ENCODE results near the gene SCN11A.

The SCN11A gene

DNA sequence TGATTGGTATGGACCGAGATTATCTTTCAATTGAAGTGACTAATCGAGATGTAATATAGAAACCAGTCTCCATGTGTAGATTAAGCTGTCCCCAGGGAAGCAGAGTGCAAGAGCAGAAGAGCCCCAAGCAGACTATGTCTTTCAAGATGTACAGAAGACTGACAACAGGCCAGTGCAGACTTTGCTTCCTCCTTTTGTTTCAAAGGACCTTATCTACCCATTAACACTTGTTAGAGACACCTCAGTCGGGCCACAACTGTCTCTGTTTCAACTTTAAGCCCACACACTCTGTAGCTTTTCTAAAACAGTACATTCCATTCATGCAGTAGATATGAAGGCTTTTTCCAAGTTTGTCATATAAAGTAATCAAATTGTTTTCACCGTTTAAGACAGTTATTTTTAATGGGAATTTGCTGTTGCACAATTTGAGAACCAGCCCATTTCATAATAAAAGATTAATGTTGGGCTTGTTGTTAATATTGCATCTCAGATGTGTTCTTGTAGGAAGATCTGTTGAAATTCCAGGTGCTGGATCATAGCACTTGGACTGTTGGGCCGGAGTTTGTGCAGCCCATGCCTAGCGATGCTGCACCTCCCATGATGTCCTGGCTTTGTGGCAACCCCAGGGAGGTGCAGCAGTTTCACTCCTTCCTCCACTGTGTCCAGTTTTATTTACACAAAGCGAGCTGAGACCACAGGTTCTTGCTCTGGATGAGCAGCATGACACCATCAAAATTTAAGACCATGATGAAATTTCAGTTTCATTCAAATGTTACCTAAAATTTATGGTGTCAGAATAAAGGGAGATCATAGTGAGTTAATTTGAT lies 43.3 kb upstream of the SCN11A start:
- TF ChIP-seq, protein P1, sequence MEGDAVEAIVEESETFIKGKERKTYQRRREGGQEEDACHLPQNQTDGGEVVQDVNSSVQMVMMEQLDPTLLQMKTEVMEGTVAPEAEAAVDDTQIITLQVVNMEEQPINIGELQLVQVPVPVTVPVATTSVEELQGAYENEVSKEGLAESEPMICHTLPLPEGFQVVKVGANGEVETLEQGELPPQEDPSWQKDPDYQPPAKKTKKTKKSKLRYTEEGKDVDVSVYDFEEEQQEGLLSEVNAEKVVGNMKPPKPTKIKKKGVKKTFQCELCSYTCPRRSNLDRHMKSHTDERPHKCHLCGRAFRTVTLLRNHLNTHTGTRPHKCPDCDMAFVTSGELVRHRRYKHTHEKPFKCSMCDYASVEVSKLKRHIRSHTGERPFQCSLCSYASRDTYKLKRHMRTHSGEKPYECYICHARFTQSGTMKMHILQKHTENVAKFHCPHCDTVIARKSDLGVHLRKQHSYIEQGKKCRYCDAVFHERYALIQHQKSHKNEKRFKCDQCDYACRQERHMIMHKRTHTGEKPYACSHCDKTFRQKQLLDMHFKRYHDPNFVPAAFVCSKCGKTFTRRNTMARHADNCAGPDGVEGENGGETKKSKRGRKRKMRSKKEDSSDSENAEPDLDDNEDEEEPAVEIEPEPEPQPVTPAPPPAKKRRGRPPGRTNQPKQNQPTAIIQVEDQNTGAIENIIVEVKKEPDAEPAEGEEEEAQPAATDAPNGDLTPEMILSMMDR (IDR thresholded peaks at IDR 0.05; ENCODE audit: low read length) = no peak
- TF ChIP-seq EZH2 (IDR thresholded peaks at IDR 0.05; ENCODE audit: borderline replicate concordance, low read length) = no peak
- Histone ChIP-seq H3K79me2 (ENCODE audit: insufficient read depth, low read length) (no peaks in the 10 kb centered on the region), H3K27ac (ENCODE audit: low read depth, low read length, poor library complexity, severe bottlenecking) (no peak overlapping the region), H3F3A (ENCODE audit: insufficient read depth, low read length) (no peaks in the 10 kb centered on the region), H3K4me2 (ENCODE audit: low read length) (no peak overlapping the region), H3K36me3 (ENCODE audit: insufficient read depth, low read length) (peaks cover 84% of the 10 kb centered on the region), H3K27me3 (ENCODE audit: insufficient read depth, low read length) (no peaks in the 10 kb centered on the region), H4K20me1 (ENCODE audit: insufficient read depth, low read length) (no peaks in the 10 kb centered on the region), H3K9me2 (ENCODE audit: low read depth, low read length) (no peaks in the 10 kb centered on the region), H3K9ac (ENCODE audit: low read length) (no peak overlapping the region), H2AFZ (ENCODE audit: low read length) (no peak overlapping the region), H3K9me3 (ENCODE audit: low read length) (no peaks in the 10 kb centered on the region), H3K4me3 (ENCODE audit: low read depth, low read length, poor library complexity, severe bottlenecking) (no peak overlapping the region), H3K4me1 (ENCODE audit: insufficient read depth, low read length, severe bottlenecking) (no peaks in the 10 kb centered on the region)

DNA sequence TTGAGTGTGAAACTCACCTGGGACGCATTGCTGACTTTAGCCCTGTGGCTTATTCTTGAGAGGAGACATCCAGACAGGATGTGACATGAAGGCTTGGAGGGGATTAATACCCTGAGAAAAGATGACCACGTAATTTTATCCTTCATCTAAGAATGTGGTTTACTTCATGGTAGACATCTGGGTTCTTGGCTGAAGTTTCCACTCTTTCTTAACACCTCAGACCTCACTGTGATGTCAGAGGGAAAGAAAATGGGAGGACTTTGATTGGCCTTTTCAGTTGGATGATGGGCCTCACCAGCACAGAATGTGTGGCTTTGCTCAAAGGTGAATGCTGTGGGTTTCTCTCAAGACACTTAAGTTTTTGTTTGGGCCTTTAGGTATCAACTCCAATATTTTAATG lies 39.2 kb upstream of the SCN11A start:
- TF ChIP-seq, protein P1 (IDR thresholded peaks at IDR 0.05; ENCODE audit: low read length) = no peak
- no peak for TF ChIP-seq EZH2 (IDR thresholded peaks at IDR 0.05; ENCODE audit: borderline replicate concordance, low read length)
- Histone ChIP-seq H3K4me2 (ENCODE audit: low read length) (no peak overlapping the region), H3K36me3 (ENCODE audit: insufficient read depth, low read length) (peaks cover 77% of the 10 kb centered on the region)

DNA sequence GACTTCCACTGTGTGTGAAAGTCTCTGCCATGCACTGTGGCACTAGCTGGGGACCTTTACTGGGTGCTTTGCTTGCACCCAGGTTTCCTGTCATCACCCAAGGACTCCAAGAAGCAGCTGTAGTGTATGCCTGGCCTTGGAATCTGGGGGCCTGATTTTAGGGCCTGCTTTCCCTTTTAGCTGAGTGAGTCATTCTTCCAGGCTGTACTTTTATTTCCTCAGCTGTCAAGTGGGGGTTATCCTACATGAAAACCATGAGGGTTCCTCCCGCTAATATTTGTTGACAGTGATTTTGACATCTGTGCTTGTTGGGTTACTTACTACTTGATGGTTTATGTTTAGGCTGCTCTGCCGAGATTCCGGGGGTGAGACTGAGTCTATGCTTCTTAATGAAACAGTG lies 37.1 kb upstream of the SCN11A start:
- Histone ChIP-seq H4K20me1 (ENCODE audit: insufficient read depth, low read length) (no peaks in the 10 kb centered on the region), H3K36me3 (ENCODE audit: insufficient read depth, low read length) (peaks cover 67% of the 10 kb centered on the region)
- TF ChIP-seq, protein P1 (IDR thresholded peaks at IDR 0.05; ENCODE audit: low read length) = no peak
- TF ChIP-seq EZH2 (IDR thresholded peaks at IDR 0.05; ENCODE audit: borderline replicate concordance, low read length) = no peak

More for the DNA sequence above, 39.2 kb upstream of the SCN11A start:
- no peak overlapping the region for H3K4me3 ChIP-seq (ENCODE audit: low read depth, low read length, poor library complexity, severe bottlenecking)
- H3K27ac ChIP-seq (ENCODE audit: low read depth, low read length, poor library complexity, severe bottlenecking) = no peak overlapping the region
- no peak overlapping the region for H3K9ac ChIP-seq (ENCODE audit: low read length)
- no peak overlapping the region for H2AFZ ChIP-seq (ENCODE audit: low read length)
- no peaks in the 10 kb centered on the region for H3F3A ChIP-seq (ENCODE audit: insufficient read depth, low read length)
- peaks cover 10% of the 10 kb centered on the region for H3K4me1 ChIP-seq (ENCODE audit: insufficient read depth, low read length, severe bottlenecking)
- H3K9me2 ChIP-seq (ENCODE audit: low read depth, low read length) = no peaks in the 10 kb centered on the region
- H3K79me2 ChIP-seq (ENCODE audit: insufficient read depth, low read length) = no peaks in the 10 kb centered on the region
- H3K9me3 ChIP-seq (ENCODE audit: low read length) = no peaks in the 10 kb centered on the region
- H4K20me1 ChIP-seq (ENCODE audit: insufficient read depth, low read length) = no peaks in the 10 kb centered on the region
- no peaks in the 10 kb centered on the region for H3K27me3 ChIP-seq (ENCODE audit: insufficient read depth, low read length)

More for the DNA sequence above, 37.1 kb upstream of the SCN11A start:
- no peaks in the 10 kb centered on the region for H3K79me2 ChIP-seq (ENCODE audit: insufficient read depth, low read length)
- H3K27me3 ChIP-seq (ENCODE audit: insufficient read depth, low read length) = no peaks in the 10 kb centered on the region
- H2AFZ ChIP-seq (ENCODE audit: low read length) = no peak overlapping the region
- H3F3A ChIP-seq (ENCODE audit: insufficient read depth, low read length) = no peaks in the 10 kb centered on the region
- no peak overlapping the region for H3K27ac ChIP-seq (ENCODE audit: low read depth, low read length, poor library complexity, severe bottlenecking)
- H3K4me2 ChIP-seq (ENCODE audit: low read length) = no peak overlapping the region
- H3K9me3 ChIP-seq (ENCODE audit: low read length) = no peaks in the 10 kb centered on the region
- H3K4me3 ChIP-seq (ENCODE audit: low read depth, low read length, poor library complexity, severe bottlenecking) = no peak overlapping the region
- no peaks in the 10 kb centered on the region for H3K9me2 ChIP-seq (ENCODE audit: low read depth, low read length)
- H3K9ac ChIP-seq (ENCODE audit: low read length) = no peak overlapping the region
- H3K4me1 ChIP-seq (ENCODE audit: insufficient read depth, low read length, severe bottlenecking) = peaks cover 18% of the 10 kb centered on the region

Measured in OCI-LY1 (cell line).